WTC11 (cell line): ENCODE data around the gene DNAJC12. TPM values are rescaled to one million over a fixed set of nuclear protein-coding genes. Genes with fewer than 3 reads are reported as not detected.

Experiments
- CREB1 ChIP-seq: sonication (generic); formaldehyde crosslinking; IDR thresholded peaks from 2 replicates; pipeline ENCODE4 v1.8.0; 2023; ENCODE audit warnings: mild to moderate bottlenecking, missing genetic modification reagents
- FOXJ3 ChIP-seq: sonication (generic); formaldehyde crosslinking; IDR thresholded peaks from 2 replicates; pipeline ENCODE4 v1.9.0; 2021; ENCODE audit warnings: missing genetic modification reagents, mild to moderate bottlenecking, borderline replicate concordance
- FOXK1 ChIP-seq: sonication (generic); formaldehyde crosslinking; IDR thresholded peaks from 2 replicates; pipeline ENCODE4 v1.8.0; 2022; ENCODE audit warnings: mild to moderate bottlenecking, moderate library complexity, missing genetic modification reagents
- JAZF1 ChIP-seq: fragments of 250-450 bp; sonication (Bioruptor Pico); IDR thresholded peaks from 2 replicates; pipeline ENCODE4 v1.9.0; 2021; ENCODE audit warnings: moderate library complexity, mild to moderate bottlenecking, inconsistent platforms
- JUN ChIP-seq: sonication (generic); formaldehyde crosslinking; IDR thresholded peaks from 2 replicates; pipeline ENCODE4 v1.8.0; 2023; ENCODE audit warnings: mild to moderate bottlenecking, missing genetic modification reagents
- KAT7 ChIP-seq: sonication (generic); formaldehyde crosslinking; IDR thresholded peaks from 2 replicates; pipeline ENCODE4 v1.8.1; 2023; ENCODE audit warnings: missing genetic modification reagents, mild to moderate bottlenecking, borderline replicate concordance
- SMAD4 ChIP-seq: sonication (generic); formaldehyde crosslinking; IDR thresholded peaks from 2 replicates; pipeline ENCODE4 v1.8.0; 2022; ENCODE audit warnings: mild to moderate bottlenecking, missing genetic modification reagents
- SP1 ChIP-seq: sonication (generic); formaldehyde crosslinking; conservative IDR thresholded peaks from 2 replicates; pipeline ENCODE4 v1.8.1; 2022; ENCODE audit warnings: missing genetic modification reagents
- TP53 ChIP-seq: sonication (generic); formaldehyde crosslinking; IDR thresholded peaks from 2 replicates; pipeline ENCODE4 v1.8.1; 2023; ENCODE audit warnings: mild to moderate bottlenecking, missing genetic modification reagents
- ZNF121 ChIP-seq: sonication (generic); formaldehyde crosslinking; IDR thresholded peaks from 2 replicates; pipeline ENCODE4 v1.8.0; 2023; ENCODE audit warnings: missing genetic modification reagents
- ZNF219 ChIP-seq: sonication (generic); formaldehyde crosslinking; IDR thresholded peaks from 2 replicates; pipeline ENCODE4 v1.8.0; 2023; ENCODE audit warnings: missing genetic modification reagents, mild to moderate bottlenecking, borderline replicate concordance
- ZNF317 ChIP-seq: sonication (generic); formaldehyde crosslinking; IDR thresholded peaks from 2 replicates; pipeline ENCODE4 v1.8.1; 2023; ENCODE audit warnings: low read depth, mild to moderate bottlenecking, moderate library complexity, missing genetic modification reagents, borderline replicate concordance
- ZNF396 ChIP-seq: fragments of 250-450 bp; sonication (Bioruptor Pico); IDR thresholded peaks from 2 replicates; pipeline ENCODE4 v1.8.0; 2021; ENCODE audit warnings: mild to moderate bottlenecking, moderate library complexity, borderline replicate concordance
- total RNA-seq: library from RNA; stranded (reverse); gene quantifications from 3 replicates; pipeline ENCODE4 v1.2.3, GENCODE V29; 2021
- TF ChIP-seq, protein P1 (sequence below): sonication (generic); formaldehyde crosslinking; IDR thresholded peaks from 2 replicates; pipeline ENCODE4 v1.8.0; 2022; ENCODE audit warnings: missing genetic modification reagents
- TF ChIP-seq, protein P2 (sequence below): sonication (generic); formaldehyde crosslinking; IDR thresholded peaks from 2 replicates; pipeline ENCODE4 v1.8.1; 2022; ENCODE audit warnings: low read depth, mild to moderate bottlenecking, moderate library complexity, missing genetic modification reagents, borderline replicate concordance
- TF ChIP-seq, protein P3 (sequence below): sonication (generic); formaldehyde crosslinking; conservative IDR thresholded peaks from 2 replicates; pipeline ENCODE4 v1.8.1; 2023; ENCODE audit warnings: mild to moderate bottlenecking, low read depth, missing genetic modification reagents, moderate library complexity
- TF ChIP-seq, protein P4 (sequence below): fragments of 250-450 bp; sonication (Bioruptor Pico); IDR thresholded peaks from 2 replicates; pipeline ENCODE4 v1.9.0; 2021; ENCODE audit warnings: mild to moderate bottlenecking, borderline replicate concordance
- TF ChIP-seq, protein P5 (sequence below): sonication (generic); formaldehyde crosslinking; IDR thresholded peaks from 2 replicates; pipeline ENCODE4 v1.8.1; 2023; ENCODE audit warnings: mild to moderate bottlenecking, missing genetic modification reagents, moderate library complexity
- TF ChIP-seq, protein P6 (sequence below): sonication (generic); formaldehyde crosslinking; IDR thresholded peaks from 2 replicates; pipeline ENCODE4 v1.8.1; 2023; ENCODE audit warnings: mild to moderate bottlenecking, missing genetic modification reagents, moderate library complexity
- TF ChIP-seq, protein P7 (sequence below): fragments of 250-450 bp; sonication (Bioruptor Pico); conservative IDR thresholded peaks from 2 replicates; pipeline ENCODE4 v1.9.0; 2021; ENCODE audit warnings: mild to moderate bottlenecking
- TF ChIP-seq, protein P8 (sequence below): sonication (generic); formaldehyde crosslinking; IDR thresholded peaks from 2 replicates; pipeline ENCODE4 v1.8.0; 2022; ENCODE audit warnings: mild to moderate bottlenecking, missing genetic modification reagents

Gene DNAJC12
- total RNA-seq, 1 experiment from 2014 or later: 0.94 TPM

DNA sequence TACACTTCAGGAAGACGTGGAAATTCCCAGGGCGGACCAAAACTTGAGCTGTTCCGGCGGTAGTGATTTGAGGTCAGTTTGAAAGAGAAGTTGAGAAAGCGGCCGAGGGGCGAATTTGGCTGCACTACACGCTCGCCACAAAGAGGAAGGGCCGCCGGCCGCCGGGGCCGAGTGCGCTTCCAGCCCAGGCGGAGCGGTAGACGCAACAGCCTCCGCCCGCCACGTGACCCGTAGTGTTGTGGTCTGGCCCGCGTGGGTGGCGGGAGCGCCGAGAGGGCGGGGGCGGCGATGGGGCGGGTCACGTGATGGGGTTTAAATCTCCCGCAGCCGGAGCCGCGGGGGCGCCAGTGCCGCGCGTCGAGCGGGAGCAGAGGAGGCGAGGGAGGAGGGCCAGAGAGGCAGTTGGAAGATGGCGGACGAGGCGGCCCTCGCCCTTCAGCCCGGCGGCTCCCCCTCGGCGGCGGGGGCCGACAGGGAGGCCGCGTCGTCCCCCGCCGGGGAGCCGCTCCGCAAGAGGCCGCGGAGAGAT, 46.4 kb upstream of the DNAJC12 start, which contains the start of gene SIRT1 (continued):
- TF ChIP-seq, protein P1, sequence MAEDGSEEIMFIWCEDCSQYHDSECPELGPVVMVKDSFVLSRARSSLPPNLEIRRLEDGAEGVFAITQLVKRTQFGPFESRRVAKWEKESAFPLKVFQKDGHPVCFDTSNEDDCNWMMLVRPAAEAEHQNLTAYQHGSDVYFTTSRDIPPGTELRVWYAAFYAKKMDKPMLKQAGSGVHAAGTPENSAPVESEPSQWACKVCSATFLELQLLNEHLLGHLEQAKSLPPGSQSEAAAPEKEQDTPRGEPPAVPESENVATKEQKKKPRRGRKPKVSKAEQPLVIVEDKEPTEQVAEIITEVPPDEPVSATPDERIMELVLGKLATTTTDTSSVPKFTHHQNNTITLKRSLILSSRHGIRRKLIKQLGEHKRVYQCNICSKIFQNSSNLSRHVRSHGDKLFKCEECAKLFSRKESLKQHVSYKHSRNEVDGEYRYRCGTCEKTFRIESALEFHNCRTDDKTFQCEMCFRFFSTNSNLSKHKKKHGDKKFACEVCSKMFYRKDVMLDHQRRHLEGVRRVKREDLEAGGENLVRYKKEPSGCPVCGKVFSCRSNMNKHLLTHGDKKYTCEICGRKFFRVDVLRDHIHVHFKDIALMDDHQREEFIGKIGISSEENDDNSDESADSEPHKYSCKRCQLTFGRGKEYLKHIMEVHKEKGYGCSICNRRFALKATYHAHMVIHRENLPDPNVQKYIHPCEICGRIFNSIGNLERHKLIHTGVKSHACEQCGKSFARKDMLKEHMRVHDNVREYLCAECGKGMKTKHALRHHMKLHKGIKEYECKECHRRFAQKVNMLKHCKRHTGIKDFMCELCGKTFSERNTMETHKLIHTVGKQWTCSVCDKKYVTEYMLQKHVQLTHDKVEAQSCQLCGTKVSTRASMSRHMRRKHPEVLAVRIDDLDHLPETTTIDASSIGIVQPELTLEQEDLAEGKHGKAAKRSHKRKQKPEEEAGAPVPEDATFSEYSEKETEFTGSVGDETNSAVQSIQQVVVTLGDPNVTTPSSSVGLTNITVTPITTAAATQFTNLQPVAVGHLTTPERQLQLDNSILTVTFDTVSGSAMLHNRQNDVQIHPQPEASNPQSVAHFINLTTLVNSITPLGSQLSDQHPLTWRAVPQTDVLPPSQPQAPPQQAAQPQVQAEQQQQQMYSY: no peak
- TF ChIP-seq ZNF396 (CRISPR knock-in tag) (no peak), KAT7 (CRISPR knock-in tag) (no peak), SP1 (peak; percentile 86), FOXK1 (CRISPR knock-in tag) (peak; percentile 100), SMAD4 (no peak), ZNF317 (CRISPR knock-in tag) (no peak), CREB1 (no peak), JUN (CRISPR knock-in tag) (0 out of 2 replicates have a peak, but pooled peaks have one; percentile 48), ZNF219 (CRISPR knock-in tag) (no peak), FOXJ3 (CRISPR knock-in tag) (no peak), TP53 (peak; percentile 56; the same call in 1 of the 2 replicates), ZNF121 (CRISPR knock-in tag) (no peak), JAZF1 (CRISPR knock-in tag) (no peak)
- TF ChIP-seq, protein P2, sequence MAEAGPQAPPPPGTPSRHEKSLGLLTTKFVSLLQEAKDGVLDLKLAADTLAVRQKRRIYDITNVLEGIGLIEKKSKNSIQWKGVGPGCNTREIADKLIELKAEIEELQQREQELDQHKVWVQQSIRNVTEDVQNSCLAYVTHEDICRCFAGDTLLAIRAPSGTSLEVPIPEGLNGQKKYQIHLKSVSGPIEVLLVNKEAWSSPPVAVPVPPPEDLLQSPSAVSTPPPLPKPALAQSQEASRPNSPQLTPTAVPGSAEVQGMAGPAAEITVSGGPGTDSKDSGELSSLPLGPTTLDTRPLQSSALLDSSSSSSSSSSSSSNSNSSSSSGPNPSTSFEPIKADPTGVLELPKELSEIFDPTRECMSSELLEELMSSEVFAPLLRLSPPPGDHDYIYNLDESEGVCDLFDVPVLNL: no peak
- TF ChIP-seq, protein P3, sequence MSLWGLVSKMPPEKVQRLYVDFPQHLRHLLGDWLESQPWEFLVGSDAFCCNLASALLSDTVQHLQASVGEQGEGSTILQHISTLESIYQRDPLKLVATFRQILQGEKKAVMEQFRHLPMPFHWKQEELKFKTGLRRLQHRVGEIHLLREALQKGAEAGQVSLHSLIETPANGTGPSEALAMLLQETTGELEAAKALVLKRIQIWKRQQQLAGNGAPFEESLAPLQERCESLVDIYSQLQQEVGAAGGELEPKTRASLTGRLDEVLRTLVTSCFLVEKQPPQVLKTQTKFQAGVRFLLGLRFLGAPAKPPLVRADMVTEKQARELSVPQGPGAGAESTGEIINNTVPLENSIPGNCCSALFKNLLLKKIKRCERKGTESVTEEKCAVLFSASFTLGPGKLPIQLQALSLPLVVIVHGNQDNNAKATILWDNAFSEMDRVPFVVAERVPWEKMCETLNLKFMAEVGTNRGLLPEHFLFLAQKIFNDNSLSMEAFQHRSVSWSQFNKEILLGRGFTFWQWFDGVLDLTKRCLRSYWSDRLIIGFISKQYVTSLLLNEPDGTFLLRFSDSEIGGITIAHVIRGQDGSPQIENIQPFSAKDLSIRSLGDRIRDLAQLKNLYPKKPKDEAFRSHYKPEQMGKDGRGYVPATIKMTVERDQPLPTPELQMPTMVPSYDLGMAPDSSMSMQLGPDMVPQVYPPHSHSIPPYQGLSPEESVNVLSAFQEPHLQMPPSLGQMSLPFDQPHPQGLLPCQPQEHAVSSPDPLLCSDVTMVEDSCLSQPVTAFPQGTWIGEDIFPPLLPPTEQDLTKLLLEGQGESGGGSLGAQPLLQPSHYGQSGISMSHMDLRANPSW (CRISPR knock-in tag): no peak
- TF ChIP-seq, protein P4, sequence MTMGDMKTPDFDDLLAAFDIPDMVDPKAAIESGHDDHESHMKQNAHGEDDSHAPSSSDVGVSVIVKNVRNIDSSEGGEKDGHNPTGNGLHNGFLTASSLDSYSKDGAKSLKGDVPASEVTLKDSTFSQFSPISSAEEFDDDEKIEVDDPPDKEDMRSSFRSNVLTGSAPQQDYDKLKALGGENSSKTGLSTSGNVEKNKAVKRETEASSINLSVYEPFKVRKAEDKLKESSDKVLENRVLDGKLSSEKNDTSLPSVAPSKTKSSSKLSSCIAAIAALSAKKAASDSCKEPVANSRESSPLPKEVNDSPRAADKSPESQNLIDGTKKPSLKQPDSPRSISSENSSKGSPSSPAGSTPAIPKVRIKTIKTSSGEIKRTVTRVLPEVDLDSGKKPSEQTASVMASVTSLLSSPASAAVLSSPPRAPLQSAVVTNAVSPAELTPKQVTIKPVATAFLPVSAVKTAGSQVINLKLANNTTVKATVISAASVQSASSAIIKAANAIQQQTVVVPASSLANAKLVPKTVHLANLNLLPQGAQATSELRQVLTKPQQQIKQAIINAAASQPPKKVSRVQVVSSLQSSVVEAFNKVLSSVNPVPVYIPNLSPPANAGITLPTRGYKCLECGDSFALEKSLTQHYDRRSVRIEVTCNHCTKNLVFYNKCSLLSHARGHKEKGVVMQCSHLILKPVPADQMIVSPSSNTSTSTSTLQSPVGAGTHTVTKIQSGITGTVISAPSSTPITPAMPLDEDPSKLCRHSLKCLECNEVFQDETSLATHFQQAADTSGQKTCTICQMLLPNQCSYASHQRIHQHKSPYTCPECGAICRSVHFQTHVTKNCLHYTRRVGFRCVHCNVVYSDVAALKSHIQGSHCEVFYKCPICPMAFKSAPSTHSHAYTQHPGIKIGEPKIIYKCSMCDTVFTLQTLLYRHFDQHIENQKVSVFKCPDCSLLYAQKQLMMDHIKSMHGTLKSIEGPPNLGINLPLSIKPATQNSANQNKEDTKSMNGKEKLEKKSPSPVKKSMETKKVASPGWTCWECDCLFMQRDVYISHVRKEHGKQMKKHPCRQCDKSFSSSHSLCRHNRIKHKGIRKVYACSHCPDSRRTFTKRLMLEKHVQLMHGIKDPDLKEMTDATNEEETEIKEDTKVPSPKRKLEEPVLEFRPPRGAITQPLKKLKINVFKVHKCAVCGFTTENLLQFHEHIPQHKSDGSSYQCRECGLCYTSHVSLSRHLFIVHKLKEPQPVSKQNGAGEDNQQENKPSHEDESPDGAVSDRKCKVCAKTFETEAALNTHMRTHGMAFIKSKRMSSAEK: no peak
- TF ChIP-seq, protein P5, sequence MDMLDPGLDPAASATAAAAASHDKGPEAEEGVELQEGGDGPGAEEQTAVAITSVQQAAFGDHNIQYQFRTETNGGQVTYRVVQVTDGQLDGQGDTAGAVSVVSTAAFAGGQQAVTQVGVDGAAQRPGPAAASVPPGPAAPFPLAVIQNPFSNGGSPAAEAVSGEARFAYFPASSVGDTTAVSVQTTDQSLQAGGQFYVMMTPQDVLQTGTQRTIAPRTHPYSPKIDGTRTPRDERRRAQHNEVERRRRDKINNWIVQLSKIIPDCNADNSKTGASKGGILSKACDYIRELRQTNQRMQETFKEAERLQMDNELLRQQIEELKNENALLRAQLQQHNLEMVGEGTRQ (CRISPR knock-in tag): peak; percentile 99
- TF ChIP-seq, protein P6, sequence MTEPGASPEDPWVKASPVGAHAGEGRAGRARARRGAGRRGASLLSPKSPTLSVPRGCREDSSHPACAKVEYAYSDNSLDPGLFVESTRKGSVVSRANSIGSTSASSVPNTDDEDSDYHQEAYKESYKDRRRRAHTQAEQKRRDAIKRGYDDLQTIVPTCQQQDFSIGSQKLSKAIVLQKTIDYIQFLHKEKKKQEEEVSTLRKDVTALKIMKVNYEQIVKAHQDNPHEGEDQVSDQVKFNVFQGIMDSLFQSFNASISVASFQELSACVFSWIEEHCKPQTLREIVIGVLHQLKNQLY: no peak
- TF ChIP-seq, protein P7, sequence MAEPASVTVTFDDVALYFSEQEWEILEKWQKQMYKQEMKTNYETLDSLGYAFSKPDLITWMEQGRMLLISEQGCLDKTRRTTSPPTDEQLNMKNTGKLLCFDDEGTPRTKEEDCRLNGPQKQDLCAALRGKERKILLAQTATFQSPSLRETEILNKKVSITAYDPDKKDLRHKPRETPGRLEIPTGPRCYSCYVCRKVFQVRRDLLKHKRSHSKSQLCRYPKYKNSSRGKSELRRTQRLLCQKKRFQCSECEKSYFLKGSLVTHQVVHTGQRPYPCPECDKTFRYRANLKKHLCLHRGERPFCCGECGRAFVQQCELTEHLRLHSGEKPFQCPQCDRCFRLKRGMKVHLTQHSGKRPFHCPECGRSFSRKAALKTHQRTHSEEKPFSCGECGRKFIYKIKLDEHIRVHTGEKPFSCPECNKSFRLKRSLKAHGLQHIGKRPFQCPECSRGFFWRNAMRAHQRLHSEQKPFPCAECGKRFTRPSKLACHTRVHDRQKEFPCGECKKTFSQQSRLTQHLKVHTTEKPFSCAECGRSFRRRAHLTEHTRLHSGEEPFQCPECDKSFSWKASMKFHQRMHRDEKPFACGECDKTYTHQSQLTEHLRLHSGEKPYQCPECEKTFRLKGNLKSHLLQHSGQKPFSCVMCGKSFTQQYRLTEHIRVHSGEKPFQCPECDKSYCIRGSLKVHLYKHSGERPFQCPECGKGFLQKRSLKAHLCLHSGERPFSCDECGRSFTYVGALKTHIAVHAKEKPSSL (CRISPR knock-in tag): no peak
- TF ChIP-seq, protein P8, sequence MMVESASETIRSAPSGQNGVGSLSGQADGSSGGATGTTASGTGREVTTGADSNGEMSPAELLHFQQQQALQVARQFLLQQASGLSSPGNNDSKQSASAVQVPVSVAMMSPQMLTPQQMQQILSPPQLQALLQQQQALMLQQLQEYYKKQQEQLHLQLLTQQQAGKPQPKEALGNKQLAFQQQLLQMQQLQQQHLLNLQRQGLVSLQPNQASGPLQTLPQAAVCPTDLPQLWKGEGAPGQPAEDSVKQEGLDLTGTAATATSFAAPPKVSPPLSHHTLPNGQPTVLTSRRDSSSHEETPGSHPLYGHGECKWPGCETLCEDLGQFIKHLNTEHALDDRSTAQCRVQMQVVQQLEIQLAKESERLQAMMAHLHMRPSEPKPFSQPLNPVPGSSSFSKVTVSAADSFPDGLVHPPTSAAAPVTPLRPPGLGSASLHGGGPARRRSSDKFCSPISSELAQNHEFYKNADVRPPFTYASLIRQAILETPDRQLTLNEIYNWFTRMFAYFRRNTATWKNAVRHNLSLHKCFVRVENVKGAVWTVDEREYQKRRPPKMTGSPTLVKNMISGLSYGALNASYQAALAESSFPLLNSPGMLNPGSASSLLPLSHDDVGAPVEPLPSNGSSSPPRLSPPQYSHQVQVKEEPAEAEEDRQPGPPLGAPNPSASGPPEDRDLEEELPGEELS (CRISPR knock-in tag): peak; percentile 80
